ENCODE results near the gene LINC00237. TPM values are rescaled to one million over a fixed set of nuclear protein-coding genes. Genes with fewer than 3 reads are reported as not detected.

LINC00237 gene
- total RNA-seq, result not detected in 2 replicates

GRCh38 chr20:21106171-21107017, at the start of gene LINC00237:
Gene LINC00237, minus strand, starts transcription at chr20:21106358.

DNA sequence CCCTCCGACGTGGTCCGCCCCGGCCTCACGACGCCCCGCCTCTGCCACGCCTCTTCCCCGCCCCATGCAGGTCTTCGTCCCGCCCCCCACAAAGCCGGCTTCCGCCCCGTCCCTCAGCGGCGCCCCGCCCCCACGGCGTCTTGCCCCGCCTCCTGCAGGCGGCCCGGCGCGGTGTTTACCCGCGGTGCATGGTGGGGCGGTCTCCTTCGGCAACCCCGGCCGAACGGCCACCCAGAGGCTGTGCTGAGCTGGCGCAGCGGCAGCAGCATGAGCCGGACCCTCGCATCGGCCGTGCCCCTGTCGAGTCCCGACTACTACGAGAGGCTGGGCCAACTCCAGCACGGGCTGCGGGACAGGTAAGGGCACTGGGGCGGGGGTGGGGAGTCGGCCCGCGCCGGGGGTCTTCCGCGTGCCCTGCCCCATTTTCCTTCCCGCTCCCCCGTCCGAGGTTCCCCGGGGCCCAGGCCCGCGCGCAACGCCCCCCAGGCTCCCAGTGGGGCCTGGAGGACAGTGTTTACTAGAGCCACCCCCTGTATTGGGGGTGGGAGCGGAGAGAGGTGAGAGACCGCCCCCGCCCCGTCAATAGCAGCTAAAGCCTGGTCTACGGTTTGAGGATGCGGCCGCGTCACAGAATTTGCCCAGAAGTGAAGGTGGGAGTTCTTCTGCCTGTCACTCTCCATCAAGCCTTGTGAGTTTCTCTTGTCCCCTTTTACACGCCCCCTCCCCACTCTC, 19.9 kb upstream of the LINC00237 start, which contains the start of gene KIZ:
Gene KIZ, plus strand, starts transcription at position 234 of the 732 bp plus-strand sequence. Its CDS starts 34 bp downstream, at position 268.

Other genes starting within 250 kb of the LINC00237 start
- 20.9 and 47.0 TPM in 2 replicates for gene KIZ, start 19.7 kb upstream of the LINC00237 start, total RNA-seq
- gene XRN2, start 197.0 kb upstream of the LINC00237 start, total RNA-seq, result 101 and 135 TPM in 2 replicates

All from uterine smooth muscle cell (primary cell).